IPS DF 19.7 (cell line): ENCODE results near the gene SYT11.

Experiments used
- DNase-seq: peaks from one replicate; pipeline ENCODE4 v3.0.0-alpha.2; 2013; ENCODE audit warnings: low read depth, low spot score

The SYT11 gene

GRCh38 chr1:155934097-155934935, 74.9 kb downstream of the SYT11 start, which contains the start of gene KHDC4:
TSS of gene KHDC4 (minus strand) at chr1:155934413. CDS start at chr1:155934373, 40 bp downstream.
- peak; percentile 99 for DNase-seq
